ENCODE measurements around the gene TEX11.

The TEX11 gene

GRCh38 chrX:70908541-70908940 is at the start of gene TEX11:
Gene TEX11 (minus strand): TSS chrX:70908711. CDS start chrX:70907789, 922 bp downstream.
- no peak for DNase-seq (ENCODE audit: low read depth)
- in situ Hi-C loops (cut with HindIII; ENCODE audit: low sequenced_read_pairs) = no loop called here
- no peak within 1 kb of the TSS for H3K4me3 ChIP-seq (ENCODE audit: low read depth, low read length)
- TF ChIP-seq, protein P1, sequence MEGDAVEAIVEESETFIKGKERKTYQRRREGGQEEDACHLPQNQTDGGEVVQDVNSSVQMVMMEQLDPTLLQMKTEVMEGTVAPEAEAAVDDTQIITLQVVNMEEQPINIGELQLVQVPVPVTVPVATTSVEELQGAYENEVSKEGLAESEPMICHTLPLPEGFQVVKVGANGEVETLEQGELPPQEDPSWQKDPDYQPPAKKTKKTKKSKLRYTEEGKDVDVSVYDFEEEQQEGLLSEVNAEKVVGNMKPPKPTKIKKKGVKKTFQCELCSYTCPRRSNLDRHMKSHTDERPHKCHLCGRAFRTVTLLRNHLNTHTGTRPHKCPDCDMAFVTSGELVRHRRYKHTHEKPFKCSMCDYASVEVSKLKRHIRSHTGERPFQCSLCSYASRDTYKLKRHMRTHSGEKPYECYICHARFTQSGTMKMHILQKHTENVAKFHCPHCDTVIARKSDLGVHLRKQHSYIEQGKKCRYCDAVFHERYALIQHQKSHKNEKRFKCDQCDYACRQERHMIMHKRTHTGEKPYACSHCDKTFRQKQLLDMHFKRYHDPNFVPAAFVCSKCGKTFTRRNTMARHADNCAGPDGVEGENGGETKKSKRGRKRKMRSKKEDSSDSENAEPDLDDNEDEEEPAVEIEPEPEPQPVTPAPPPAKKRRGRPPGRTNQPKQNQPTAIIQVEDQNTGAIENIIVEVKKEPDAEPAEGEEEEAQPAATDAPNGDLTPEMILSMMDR (IDR thresholded peaks at IDR 0.05; ENCODE audit: low read depth, low read length, missing control alignments) = no peak

GRCh38 chrX:70954871-70955270 is 46.4 kb upstream of the TEX11 start:
- in situ Hi-C loops (cut with HindIII; ENCODE audit: low sequenced_read_pairs) = no loop called here
- no peak for DNase-seq (ENCODE audit: low read depth)
- no peak overlapping the region for H3K4me3 ChIP-seq (ENCODE audit: low read depth, low read length)
- TF ChIP-seq, protein P1 (IDR thresholded peaks at IDR 0.05; ENCODE audit: low read depth, low read length, missing control alignments) = no peak

- DNase-seq (ENCODE audit: low read depth) = no peak
- in situ Hi-C loops (cut with HindIII; ENCODE audit: low sequenced_read_pairs) = no loop called here
- TF ChIP-seq, protein P1 (IDR thresholded peaks at IDR 0.05; ENCODE audit: low read depth, low read length, missing control alignments) = no peak
- no peak overlapping the region for H3K4me3 ChIP-seq (ENCODE audit: low read depth, low read length)
Measured at GRCh38 chrX:70924294-70924911, 15.9 kb upstream of the TEX11 start.

GRCh38 chrX:70922774-70923473 is 14.4 kb upstream of the TEX11 start:
- no peak overlapping the region for H3K4me3 ChIP-seq (ENCODE audit: low read depth, low read length)
- TF ChIP-seq, protein P1 (IDR thresholded peaks at IDR 0.05; ENCODE audit: low read depth, low read length, missing control alignments) = no peak
- no peak for DNase-seq (ENCODE audit: low read depth)
- in situ Hi-C loops (cut with HindIII; ENCODE audit: low sequenced_read_pairs) = no loop called here

DNA sequence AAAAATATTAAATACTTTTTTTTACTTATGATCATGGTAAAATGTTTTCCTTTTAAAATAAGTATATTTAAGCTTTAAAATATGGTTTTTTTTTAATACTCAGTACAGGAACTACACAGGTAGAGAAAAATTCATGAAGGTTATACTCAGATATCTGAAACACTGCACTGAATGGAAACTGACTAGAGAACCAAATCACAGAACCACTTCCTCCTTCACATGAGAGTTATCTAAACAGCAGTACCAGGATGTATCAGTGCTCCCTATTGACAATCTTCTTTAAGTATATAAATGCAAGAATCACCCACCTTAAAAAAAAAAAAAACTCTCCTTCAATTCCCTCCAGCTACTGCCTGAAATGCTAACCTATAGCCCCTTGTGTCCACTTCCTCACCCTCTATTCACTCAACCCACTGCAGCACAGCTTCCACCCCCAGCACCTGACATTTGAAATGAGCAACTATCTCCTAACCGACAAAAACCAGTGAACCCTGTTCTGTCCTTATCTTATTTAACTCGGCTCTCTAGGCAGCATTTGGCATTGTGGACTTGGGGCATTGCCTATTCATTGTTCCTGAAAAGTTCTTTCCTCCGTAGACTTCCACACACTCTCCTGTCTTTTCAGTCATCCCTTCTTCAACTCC is 13.3 kb upstream of the TEX11 start:
- H3K4me3 ChIP-seq (ENCODE audit: low read depth, low read length) = no peak overlapping the region
- no peak for DNase-seq (ENCODE audit: low read depth)
- TF ChIP-seq, protein P1 (IDR thresholded peaks at IDR 0.05; ENCODE audit: low read depth, low read length, missing control alignments) = no peak
- in situ Hi-C loops (cut with HindIII; ENCODE audit: low sequenced_read_pairs) = no loop called here

- TF ChIP-seq, protein P1 (IDR thresholded peaks at IDR 0.05; ENCODE audit: low read depth, low read length, missing control alignments) = no peak
- in situ Hi-C loops (cut with HindIII; ENCODE audit: low sequenced_read_pairs) = no loop called here
- no peak for DNase-seq (ENCODE audit: low read depth)
- no peak overlapping the region for H3K4me3 ChIP-seq (ENCODE audit: low read depth, low read length)
Measured at GRCh38 chrX:70916754-70917153, 8.2 kb upstream of the TEX11 start.

Data from astrocyte of the cerebellum (primary cell).